ENCODE measurements around the gene SNAI1. TPM values are rescaled to one million over a fixed set of nuclear protein-coding genes. Genes with fewer than 3 reads are reported as not detected.

The SNAI1 gene
- total RNA-seq, 1 donor = 1.3 TPM

GRCh38 chr20:50012282-50013263 lies 29.8 kb downstream of the SNAI1 start:
- TF ChIP-seq CTCF (IDR thresholded peaks at IDR 0.05; ENCODE audit: insufficient read depth, low read depth, low read length) = no peak
- no peak overlapping the region for H3K4me3 ChIP-seq (ENCODE audit: low read depth, low read length)
- DNase-seq (ENCODE audit: low read depth) = no peak

- DNase-seq (ENCODE audit: low read depth) = no peak
- TF ChIP-seq CTCF (IDR thresholded peaks at IDR 0.05; ENCODE audit: insufficient read depth, low read depth, low read length) = no peak
- no peak overlapping the region for H3K4me3 ChIP-seq (ENCODE audit: low read depth, low read length)
These were observed 31.2 kb downstream of the SNAI1 start for GRCh38 chr20:50013976-50014375.

- H3K4me3 ChIP-seq (ENCODE audit: low read depth, low read length) = no peak overlapping the region
- DNase-seq (ENCODE audit: low read depth) = no peak
- TF ChIP-seq CTCF (IDR thresholded peaks at IDR 0.05; ENCODE audit: insufficient read depth, low read depth, low read length) = no peak
These were observed 32.1 kb downstream of the SNAI1 start for GRCh38 chr20:50014570-50015562.

- no peak for DNase-seq (ENCODE audit: low read depth)
- no peak overlapping the region for H3K4me3 ChIP-seq (ENCODE audit: low read depth, low read length)
- no peak for TF ChIP-seq CTCF (IDR thresholded peaks at IDR 0.05; ENCODE audit: insufficient read depth, low read depth, low read length)
These were observed 32.8 kb downstream of the SNAI1 start for GRCh38 chr20:50015636-50015992.

- no peak overlapping the region for H3K4me3 ChIP-seq (ENCODE audit: low read depth, low read length)
- peak; percentile 52 for DNase-seq (ENCODE audit: low read depth)
These were observed 33.4 kb downstream of the SNAI1 start for GRCh38 chr20:50015993-50016770.

More at GRCh38 chr20:50015993-50016770, 33.4 kb downstream of the SNAI1 start:
- no peak for TF ChIP-seq CTCF (IDR thresholded peaks at IDR 0.05; ENCODE audit: insufficient read depth, low read depth, low read length)
